Transverse colon (tissue), 4 donors: ENCODE data around the gene PRPS1.

Experiments
- CTCF ChIP-seq, 5 experiments: fragments of 200-600 bp in 3 of 5; fragments of 450-650 bp in 2 of 5; sonication (generic) in 3 of 5; IDR thresholded peaks; 1 replicate in 2 of 5; 2 replicates in 3 of 5; pipeline ENCODE4 v1.5.1; 2016 to 2017; ENCODE audit warnings: antibody characterized with exemption in 5 of 5, inconsistent platforms in 3 of 5, mild to moderate bottlenecking in 2 of 5, moderate library complexity in 1 of 5
- EP300 ChIP-seq: sonication (generic); formaldehyde crosslinking; IDR thresholded peaks from one replicate; pipeline ENCODE4 v1.6.1; 2017; ENCODE audit warnings: antibody characterized with exemption, low read depth
- POLR2A ChIP-seq: fragments of 450-650 bp; IDR thresholded peaks from one replicate; pipeline ENCODE4 v1.6.1; 2016; ENCODE audit warnings: antibody characterized with exemption, mild to moderate bottlenecking, moderate library complexity
- POLR2AphosphoS5 ChIP-seq, 3 donors: sonication (generic); formaldehyde crosslinking; IDR thresholded peaks; one replicate each; pipeline ENCODE4 v1.6.1; 2016; ENCODE audit warnings: antibody characterized with exemption in 3 of 3

- TF ChIP-seq POLR2A = peak; percentile 36
- TF ChIP-seq POLR2AphosphoS5 (IDR thresholded peaks at IDR 0.05) = peak; percentile 58 to 64 (median 60)
- no peak for TF ChIP-seq CTCF (IDR thresholded peaks at IDR 0.05)
- no peak for TF ChIP-seq EP300
Measured at GRCh38 chrX:107678957-107679740, 50.8 kb downstream of the PRPS1 start.
